ENCODE data around the gene IDH1.

IDH1 gene

GRCh38 chr2:208210688-208211451, 44.0 kb downstream of the IDH1 start:
- H3K4me3 ChIP-seq (ENCODE audit: low read depth, low read length): no peak overlapping the region
- TF ChIP-seq CTCF (IDR thresholded peaks at IDR 0.05; ENCODE audit: low read depth, low read length): no peak

GRCh38 chr2:208208335-208209085, 46.4 kb downstream of the IDH1 start:
- TF ChIP-seq CTCF (IDR thresholded peaks at IDR 0.05; ENCODE audit: low read depth, low read length): no peak
- no peak overlapping the region for H3K4me3 ChIP-seq (ENCODE audit: low read depth, low read length)

- TF ChIP-seq CTCF (IDR thresholded peaks at IDR 0.05; ENCODE audit: low read depth, low read length): no peak
These were observed 47.1 kb downstream of the IDH1 start for GRCh38 chr2:208207769-208208168.

GRCh38 chr2:208204166-208204565, 50.7 kb downstream of the IDH1 start:
- TF ChIP-seq CTCF (IDR thresholded peaks at IDR 0.05; ENCODE audit: low read depth, low read length): no peak
- H3K4me3 ChIP-seq (ENCODE audit: low read depth, low read length): no peak overlapping the region

More at GRCh38 chr2:208207769-208208168, 47.1 kb downstream of the IDH1 start:
- H3K4me3 ChIP-seq (ENCODE audit: low read depth, low read length): no peak overlapping the region

- no peak for TF ChIP-seq CTCF (IDR thresholded peaks at IDR 0.05; ENCODE audit: low read depth, low read length)
- H3K4me3 ChIP-seq (ENCODE audit: low read depth, low read length): no peak overlapping the region
These were observed 59.3 kb downstream of the IDH1 start for GRCh38 chr2:208195531-208195930.

- peak overlapping the region; percentile 20; the same call in 1 of the 2 replicates for H3K4me3 ChIP-seq (ENCODE audit: low read depth, low read length)
- no peak for TF ChIP-seq CTCF (IDR thresholded peaks at IDR 0.05; ENCODE audit: low read depth, low read length)
These were observed 62.1 kb downstream of the IDH1 start for GRCh38 chr2:208192611-208193236.

Data from WI38 (cell line).